ENCODE measurements around the gene ATXN2L. TPM values are rescaled to one million over a fixed set of nuclear protein-coding genes. Genes with fewer than 3 reads are reported as not detected.
"Not testable (repeated sequence)": the region's sequence is repeated elsewhere in the genome, so short reads cannot be mapped to it uniquely, and the experiment has no call there.

ATXN2L gene
- total RNA-seq, 2 experiments from 2014 or later: 392 to 408 TPM

GRCh38 chr16:28875134-28876018, 52.6 kb downstream of the ATXN2L start:
- CTCF ChIA-PET: interaction anchor here (1.1 to 4.3 kb wide), 3 partner anchors 25 to 74 kb away, joined by 3 to 26 read pairs (median 7); no protein-coding TSS in a partner anchor
- Mint-ChIP-seq H3K27ac (no peak overlapping the region), H3K9me3 (no peaks in the 10 kb centered on the region), H3K36me3 (ENCODE audit: low read depth) (peaks cover 3% of the 10 kb centered on the region), H3K4me1 (ENCODE audit: low read depth) (peaks cover 12% of the 10 kb centered on the region), H3K27me3 (ENCODE audit: low read depth) (no peaks in the 10 kb centered on the region), H3K4me3 (no peak overlapping the region)
- DNase-seq: no peak
- intact Hi-C loops (cut with micrococcal nuclease): no loop called here

- Mint-ChIP-seq H3K27ac (no peak overlapping the region), H3K9me3 (no peaks in the 10 kb centered on the region), H3K4me3 (no peak overlapping the region), H3K4me1 (ENCODE audit: low read depth) (peaks cover 18% of the 10 kb centered on the region), H3K27me3 (ENCODE audit: low read depth) (peaks cover 8% of the 10 kb centered on the region), H3K36me3 (ENCODE audit: low read depth) (peaks cover 3% of the 10 kb centered on the region)
- intact Hi-C loops (cut with micrococcal nuclease): no loop called here
- CTCF ChIA-PET: interaction anchor here (4.3 kb wide), 1 partner anchor 68 kb away, joined by 26 read pairs; no protein-coding TSS in a partner anchor
- DNase-seq: no peak
These were observed 53.3 kb downstream of the ATXN2L start for GRCh38 chr16:28876019-28876659.

GRCh38 chr16:28876973-28877654, 54.3 kb downstream of the ATXN2L start:
- intact Hi-C loops (cut with micrococcal nuclease): no loop called here
- Mint-ChIP-seq H3K9me3 (no peaks in the 10 kb centered on the region), H3K27ac (no peak overlapping the region), H3K36me3 (ENCODE audit: low read depth) (peaks cover 3% of the 10 kb centered on the region), H3K27me3 (ENCODE audit: low read depth) (peaks cover 10% of the 10 kb centered on the region), H3K4me1 (ENCODE audit: low read depth) (peaks cover 20% of the 10 kb centered on the region), H3K4me3 (no peak overlapping the region)
- no peak for DNase-seq
- CTCF ChIA-PET: no interaction called here

GRCh38 chr16:28877655-28878000, 54.8 kb downstream of the ATXN2L start:
- CTCF ChIA-PET: no interaction called here
- H3K27ac Mint-ChIP-seq: no peak overlapping the region
- H3K9me3 Mint-ChIP-seq: no peaks in the 10 kb centered on the region
- H3K27me3 Mint-ChIP-seq (ENCODE audit: low read depth): peaks cover 13% of the 10 kb centered on the region
- peaks cover 3% of the 10 kb centered on the region for H3K36me3 Mint-ChIP-seq (ENCODE audit: low read depth)
- no peak for DNase-seq
- peaks cover 20% of the 10 kb centered on the region for H3K4me1 Mint-ChIP-seq (ENCODE audit: low read depth)
- H3K4me3 Mint-ChIP-seq: peak overlapping the region; percentile 3
- intact Hi-C loops (cut with micrococcal nuclease): no loop called here

GRCh38 chr16:28878083-28878926, 55.5 kb downstream of the ATXN2L start, which contains the start of gene ATP2A1:
ATP2A1 (plus strand) TSS chr16:28878488; CDS start chr16:28878672, 184 bp downstream.
- Mint-ChIP-seq H3K27me3 (ENCODE audit: low read depth) (peaks cover 13% of the 10 kb centered on the region), H3K4me1 (ENCODE audit: low read depth) (peaks cover 20% of the 10 kb centered on the region), H3K36me3 (ENCODE audit: low read depth) (peaks cover 3% of the 10 kb centered on the region), H3K4me3 (peak within 1 kb of the TSS; percentile 90), H3K27ac (no peak within 1 kb of the TSS), H3K9me3 (no peaks in the 10 kb centered on the region)
- CTCF ChIA-PET: interaction anchor here (0.6 to 2.3 kb wide), 3 partner anchors 16 to 91 kb away, joined by 3 to 17 read pairs (median 5); no protein-coding TSS in a partner anchor
- intact Hi-C loops (cut with micrococcal nuclease): loop anchor here (2.0 kb wide), 1 partner anchor 32 kb away; the partner anchor contains the start of gene TUFM
- no peak for DNase-seq

- Mint-ChIP-seq H3K4me3 (peak overlapping the region; percentile 90), H3K9me3 (no peaks in the 10 kb centered on the region), H3K27ac (peak overlapping the region; percentile 30), H3K4me1 (ENCODE audit: low read depth) (peaks cover 20% of the 10 kb centered on the region), H3K27me3 (ENCODE audit: low read depth) (peaks cover 13% of the 10 kb centered on the region), H3K36me3 (ENCODE audit: low read depth) (no peaks in the 10 kb centered on the region)
- CTCF ChIA-PET: interaction anchor here (1.0 to 2.3 kb wide), 3 partner anchors 9 to 66 kb away, joined by 3 to 17 read pairs (median 6); no protein-coding TSS in a partner anchor
- intact Hi-C loops (cut with micrococcal nuclease): loop anchor here (1.0 to 2.0 kb wide), 2 partner anchors 16 to 33 kb away; partner anchors contain the start of genes SH2B1 and TUFM
- DNase-seq: peak; percentile 10
These were observed 56.6 kb downstream of the ATXN2L start for GRCh38 chr16:28879261-28879840.

- Mint-ChIP-seq H3K36me3 (ENCODE audit: low read depth) (no peaks in the 10 kb centered on the region), H3K9me3 (no peaks in the 10 kb centered on the region), H3K4me1 (ENCODE audit: low read depth) (peaks cover 20% of the 10 kb centered on the region), H3K4me3 (peak overlapping the region; percentile 90), H3K27me3 (ENCODE audit: low read depth) (peaks cover 13% of the 10 kb centered on the region), H3K27ac (peak overlapping the region; percentile 24)
- intact Hi-C loops (cut with micrococcal nuclease): loop anchor here (1.0 to 2.0 kb wide), 4 partner anchors 17 to 70 kb away; partner anchors contain the start of genes NFATC2IP, RABEP2, SH2B1 and TUFM
- peak; percentile 95 for DNase-seq
- CTCF ChIA-PET: interaction anchor here (1.0 to 2.3 kb wide), 3 partner anchors 10 to 65 kb away, joined by 3 to 17 read pairs (median 6); no protein-coding TSS in a partner anchor
These were observed 57.2 kb downstream of the ATXN2L start for GRCh38 chr16:28879841-28880588.

GRCh38 chr16:28880589-28880915, 57.8 kb downstream of the ATXN2L start:
- H3K27me3 Mint-ChIP-seq (ENCODE audit: low read depth): peaks cover 13% of the 10 kb centered on the region
- H3K27ac Mint-ChIP-seq: no peak overlapping the region
- H3K36me3 Mint-ChIP-seq (ENCODE audit: low read depth): no peaks in the 10 kb centered on the region
- H3K4me1 Mint-ChIP-seq (ENCODE audit: low read depth): peaks cover 20% of the 10 kb centered on the region
- peak overlapping the region; percentile 75 for H3K4me3 Mint-ChIP-seq
- CTCF ChIA-PET: interaction anchor here (2.3 kb wide), 1 partner anchor 64 kb away, joined by 17 read pairs; no protein-coding TSS in a partner anchor
- intact Hi-C loops (cut with micrococcal nuclease): loop anchor here (1.0 to 2.0 kb wide), 2 partner anchors 44 to 70 kb away; partner anchors contain the start of genes NFATC2IP and RABEP2
- no peak for DNase-seq
- no peaks in the 10 kb centered on the region for H3K9me3 Mint-ChIP-seq

GRCh38 chr16:28880955-28881354, 58.2 kb downstream of the ATXN2L start:
- Mint-ChIP-seq H3K4me1 (ENCODE audit: low read depth) (peaks cover 20% of the 10 kb centered on the region), H3K36me3 (ENCODE audit: low read depth) (no peaks in the 10 kb centered on the region), H3K4me3 (peak overlapping the region; percentile 75), H3K27ac (no peak overlapping the region), H3K9me3 (no peaks in the 10 kb centered on the region), H3K27me3 (ENCODE audit: low read depth) (peaks cover 13% of the 10 kb centered on the region)
- intact Hi-C loops (cut with micrococcal nuclease): loop anchor here (1.0 to 2.0 kb wide), 2 partner anchors 44 to 69 kb away; partner anchors contain the start of genes NFATC2IP and RABEP2
- DNase-seq: no peak
- CTCF ChIA-PET: interaction anchor here (2.3 kb wide), 1 partner anchor 64 kb away, joined by 17 read pairs; no protein-coding TSS in a partner anchor

- peaks cover 13% of the 10 kb centered on the region for H3K27me3 Mint-ChIP-seq (ENCODE audit: low read depth)
- H3K4me1 Mint-ChIP-seq (ENCODE audit: low read depth): peaks cover 20% of the 10 kb centered on the region
- H3K36me3 Mint-ChIP-seq (ENCODE audit: low read depth); H3K27ac Mint-ChIP-seq; H3K4me3 Mint-ChIP-seq; CTCF ChIA-PET; H3K9me3 Mint-ChIP-seq; DNase-seq: not testable (repeated sequence)
- intact Hi-C loops (cut with micrococcal nuclease): loop anchor here (2.0 kb wide), 1 partner anchor 43 kb away; the partner anchor contains the start of gene RABEP2
These were observed 58.8 kb downstream of the ATXN2L start for GRCh38 chr16:28881565-28881964.

Data from activated naive CD4-positive, alpha-beta T cell treated with anti-CD3 and anti-CD28 coated beads for 36 hours (primary cell).